Inflammatory macrophage treated with lipopolysaccharide for 4 hours (primary cell): ENCODE data around the gene TMEM126B.

Source experiments
- DNase-seq: peaks from one replicate; pipeline ENCODE4 v3.0.0-alpha.2; 2020

The TMEM126B gene

GRCh38 chr11:85685125-85685819 lies 56.9 kb downstream of the TMEM126B start:
- no peak for DNase-seq

GRCh38 chr11:85685820-85686459 lies 57.5 kb downstream of the TMEM126B start, which contains the start of gene CCDC89:
Gene CCDC89 (minus strand): TSS chr11:85686195. CDS start chr11:85686130, 65 bp downstream.
- no peak for DNase-seq
